PFSK-1 (cell line): ENCODE measurements around the gene ROBO4.

Experiments used
- FOXP2 ChIP-seq: optimal IDR thresholded peaks from 2 replicates; pipeline ENCODE3; 2011; ENCODE audit warnings: borderline replicate concordance, control low read depth, inconsistent platforms; ENCODE audit not compliant: insufficient read depth; ENCODE audit errors: extremely low read length, extremely low read depth
- POLR2AphosphoS5 ChIP-seq: IDR thresholded peaks from 2 replicates; pipeline ENCODE4 v1.6.1; 2012; ENCODE audit warnings: low read depth, mild to moderate bottlenecking, control low read depth, low read length, moderate library complexity
- REST ChIP-seq, 2 experiments: IDR thresholded peaks; 2 replicates each; pipeline versions ENCODE4 v1.6.1 to v1.8.0; 2011 to 2012; ENCODE audit warnings: low read depth in 2 of 2, low read length in 2 of 2, control low read depth in 1 of 2, inconsistent platforms in 1 of 2, mild to moderate bottlenecking in 1 of 2, moderate library complexity in 1 of 2; ENCODE audit not compliant: insufficient read depth in 1 of 2
- SIN3A ChIP-seq: IDR thresholded peaks from 2 replicates; pipeline ENCODE4 v1.6.1; 2012; ENCODE audit warnings: mild to moderate bottlenecking, low read length, moderate library complexity, borderline replicate concordance; ENCODE audit not compliant: insufficient read depth
- TAF1 ChIP-seq: IDR thresholded peaks from 2 replicates; pipeline ENCODE4 v1.6.1; 2012; ENCODE audit warnings: low read length, control low read depth, borderline replicate concordance; ENCODE audit not compliant: insufficient read depth

Gene ROBO4

GRCh38 chr11:124865902-124866851 lies 31.5 kb downstream of the ROBO4 start:
- TF ChIP-seq TAF1 (no peak), SIN3A (no peak), FOXP2 (no peak), REST (IDR thresholded peaks at IDR 0.05; ENCODE audit: insufficient read depth in 1 of 2, low read depth in 2 of 2, low read length in 2 of 2) (no peak), POLR2AphosphoS5 (no peak)

- no peak for TF ChIP-seq REST (IDR thresholded peaks at IDR 0.05; ENCODE audit: insufficient read depth in 1 of 2, low read depth in 2 of 2, low read length in 2 of 2)
- no peak for TF ChIP-seq SIN3A
- TF ChIP-seq POLR2AphosphoS5, result no peak
- no peak for TF ChIP-seq TAF1
- TF ChIP-seq FOXP2, result no peak
Observed at GRCh38 chr11:124865181-124865901, 32.3 kb downstream of the ROBO4 start, which contains the start of gene ROBO3. Gene ROBO3 (plus strand): TSS chr11:124865432. CDS start chr11:124865578, 146 bp downstream.

- no peak for TF ChIP-seq TAF1
- TF ChIP-seq REST (IDR thresholded peaks at IDR 0.05; ENCODE audit: insufficient read depth in 1 of 2, low read depth in 2 of 2, low read length in 2 of 2), result no peak
- TF ChIP-seq SIN3A, result no peak
- TF ChIP-seq FOXP2, result no peak
- TF ChIP-seq POLR2AphosphoS5, result no peak
Observed at GRCh38 chr11:124864892-124865180, 32.8 kb downstream of the ROBO4 start.

GRCh38 chr11:124864176-124864891 lies 33.3 kb downstream of the ROBO4 start:
- no peak for TF ChIP-seq REST (IDR thresholded peaks at IDR 0.05; ENCODE audit: insufficient read depth in 1 of 2, low read depth in 2 of 2, low read length in 2 of 2)
- TF ChIP-seq SIN3A, result no peak
- TF ChIP-seq POLR2AphosphoS5, result no peak
- TF ChIP-seq TAF1, result no peak
- no peak for TF ChIP-seq FOXP2
